ENCODE results near the gene FOLR3. TPM values are rescaled to one million over a fixed set of nuclear protein-coding genes. Genes with fewer than 3 reads are reported as not detected.
A peak's percentile ranks its signal among the peaks of the same experiment; 100 is the strongest.

The FOLR3 gene
- total RNA-seq, 2 experiments from 2014 or later: not detected

GRCh38 chr11:72098741-72099140, 36.8 kb upstream of the FOLR3 start:
- no peak overlapping the region for H3K4me2 ChIP-seq (ENCODE audit: low read length)
- no peak overlapping the region for H2AFZ ChIP-seq (ENCODE audit: low read length)
- H3K9me3 ChIP-seq (ENCODE audit: low read length): no peaks in the 10 kb centered on the region
- ChIA-PET POLR2A (interaction anchor here (0.8 kb wide), 1 partner anchor 13 kb away, joined by 7 read pairs; the partner anchor contains the start of gene ANAPC15), CTCF (ENCODE audit: unreplicated experiment) (no interaction called here)
- no peaks in the 10 kb centered on the region for H3K9me2 ChIP-seq (ENCODE audit: insufficient read depth, low read length)
- no peak for DNase-seq (ENCODE audit: low spot score)
- no TSS peak for BruUV-seq (replicated peaks)
- peaks cover 22% of the 10 kb centered on the region for H3K4me1 ChIP-seq (ENCODE audit: insufficient read depth, low read length, poor library complexity, severe bottlenecking)
- peaks cover 64% of the 10 kb centered on the region for H3K36me3 ChIP-seq (ENCODE audit: insufficient read depth, low read length)
- no peak overlapping the region for H3K4me3 ChIP-seq (ENCODE audit: low read depth, low read length, poor library complexity, severe bottlenecking)
- peaks cover 27% of the 10 kb centered on the region for H3K79me2 ChIP-seq (ENCODE audit: insufficient read depth, low read depth, low read length)
- intact Hi-C loops (cut with micrococcal nuclease; ENCODE audit: unreplicated experiment): no loop called here
- H4K20me1 ChIP-seq (ENCODE audit: insufficient read depth, low read length): no peaks in the 10 kb centered on the region
- H3K27ac ChIP-seq (ENCODE audit: low read depth, low read length, poor library complexity, severe bottlenecking): no peak overlapping the region
- TF ChIP-seq CTCF (conservative IDR thresholded peaks at IDR 0.05; ENCODE audit: low read length): no peak
- no peak for TF ChIP-seq EZH2phosphoT487 (IDR thresholded peaks at IDR 0.05; ENCODE audit: borderline replicate concordance, low read depth, low read length)

DNA sequence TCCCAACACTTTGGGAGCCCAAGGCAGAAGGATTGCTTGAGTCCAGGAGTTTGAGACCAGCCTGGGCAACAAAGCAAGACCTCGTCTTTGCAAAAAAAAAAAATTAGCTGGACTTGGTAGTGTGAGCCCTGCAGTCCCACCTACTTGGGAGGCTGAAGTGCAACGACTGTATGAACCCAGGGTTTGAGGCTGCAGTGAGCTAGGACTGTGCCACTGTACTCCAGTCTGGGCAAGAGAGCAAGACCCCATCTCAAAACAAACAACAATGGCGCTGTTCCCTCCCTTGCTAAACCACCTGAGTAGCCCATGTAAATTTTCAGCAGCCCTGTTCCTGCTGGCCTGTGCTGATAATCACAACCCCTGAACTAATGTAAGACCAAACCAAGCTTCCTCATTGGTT, 35.5 kb upstream of the FOLR3 start:
- DNase-seq (ENCODE audit: low spot score): no peak
- peaks cover 27% of the 10 kb centered on the region for H3K79me2 ChIP-seq (ENCODE audit: insufficient read depth, low read depth, low read length)
- peaks cover 25% of the 10 kb centered on the region for H3K4me1 ChIP-seq (ENCODE audit: insufficient read depth, low read length, poor library complexity, severe bottlenecking)
- H4K20me1 ChIP-seq (ENCODE audit: insufficient read depth, low read length): no peaks in the 10 kb centered on the region
- POLR2A ChIA-PET: interaction anchor here (0.5 to 1.2 kb wide), 3 partner anchors 18 to 25 kb away, joined by 3 to 6 read pairs (median 5); no protein-coding TSS in a partner anchor
- no peak overlapping the region for H3K4me3 ChIP-seq (ENCODE audit: low read depth, low read length, poor library complexity, severe bottlenecking)
- no peak overlapping the region for H3K27ac ChIP-seq (ENCODE audit: low read depth, low read length, poor library complexity, severe bottlenecking)
- no TSS peak for BruUV-seq (replicated peaks)
- H2AFZ ChIP-seq (ENCODE audit: low read length): no peak overlapping the region
- H3K9me3 ChIP-seq (ENCODE audit: low read length): no peaks in the 10 kb centered on the region
- peaks cover 55% of the 10 kb centered on the region for H3K36me3 ChIP-seq (ENCODE audit: insufficient read depth, low read length)
- CTCF ChIA-PET (ENCODE audit: unreplicated experiment): no interaction called here
- intact Hi-C loops (cut with micrococcal nuclease; ENCODE audit: unreplicated experiment): no loop called here
- H3K4me2 ChIP-seq (ENCODE audit: low read length): peak overlapping the region; percentile 80; the same call in 1 of the 2 replicates
- H3K9me2 ChIP-seq (ENCODE audit: insufficient read depth, low read length): no peaks in the 10 kb centered on the region
- no peak for TF ChIP-seq EZH2phosphoT487 (IDR thresholded peaks at IDR 0.05; ENCODE audit: borderline replicate concordance, low read depth, low read length)
- no peak for TF ChIP-seq CTCF (conservative IDR thresholded peaks at IDR 0.05; ENCODE audit: low read length)

DNA sequence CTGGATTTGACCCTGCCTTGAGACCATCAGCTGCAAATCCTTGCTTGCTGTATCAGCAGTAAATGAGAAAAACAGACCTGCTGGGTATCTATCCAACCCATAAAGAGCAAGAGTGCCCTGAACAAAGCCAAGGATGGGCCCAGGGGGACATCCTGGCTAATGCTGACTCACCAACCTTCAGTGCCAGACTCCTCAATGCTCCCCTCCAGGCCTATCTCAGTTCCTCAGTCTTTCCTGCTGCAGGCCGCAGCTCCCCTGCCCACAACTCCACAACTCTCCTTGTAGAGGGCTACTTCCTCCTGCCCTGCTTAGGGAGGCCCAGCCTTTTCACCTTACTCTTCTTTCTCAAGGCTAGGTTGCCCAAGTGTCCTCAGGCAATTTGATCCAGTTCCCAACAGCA, 35.1 kb upstream of the FOLR3 start:
- Histone ChIP-seq H3K9me3 (ENCODE audit: low read length) (no peaks in the 10 kb centered on the region), H4K20me1 (ENCODE audit: insufficient read depth, low read length) (no peaks in the 10 kb centered on the region), H3K9me2 (ENCODE audit: insufficient read depth, low read length) (no peaks in the 10 kb centered on the region), H3K4me1 (ENCODE audit: insufficient read depth, low read length, poor library complexity, severe bottlenecking) (peaks cover 25% of the 10 kb centered on the region), H3K4me2 (ENCODE audit: low read length) (peak overlapping the region; percentile 80; the same call in 1 of the 2 replicates), H3K4me3 (ENCODE audit: low read depth, low read length, poor library complexity, severe bottlenecking) (no peak overlapping the region), H3K79me2 (ENCODE audit: insufficient read depth, low read depth, low read length) (peaks cover 27% of the 10 kb centered on the region), H2AFZ (ENCODE audit: low read length) (no peak overlapping the region), H3K27ac (ENCODE audit: low read depth, low read length, poor library complexity, severe bottlenecking) (no peak overlapping the region), H3K36me3 (ENCODE audit: insufficient read depth, low read length) (peaks cover 51% of the 10 kb centered on the region)
- no TSS peak for BruUV-seq (replicated peaks)
- POLR2A ChIA-PET: interaction anchor here (0.7 to 1.2 kb wide), 2 partner anchors 19 to 25 kb away, joined by 3 to 5 read pairs; no protein-coding TSS in a partner anchor
- no peak for DNase-seq (ENCODE audit: low spot score)
- TF ChIP-seq CTCF (conservative IDR thresholded peaks at IDR 0.05; ENCODE audit: low read length) (no peak), EZH2phosphoT487 (IDR thresholded peaks at IDR 0.05; ENCODE audit: borderline replicate concordance, low read depth, low read length) (no peak)
- intact Hi-C loops (cut with micrococcal nuclease; ENCODE audit: unreplicated experiment): no loop called here
- CTCF ChIA-PET (ENCODE audit: unreplicated experiment): interaction anchor here (2.8 kb wide), 1 partner anchor 9 kb away, joined by 8 read pairs; no protein-coding TSS in a partner anchor
